Hepatocyte (in vitro differentiated cells): ENCODE measurements around the gene MTX1.

Source experiments
- EZH2 ChIP-seq: fragments of 200-600 bp; sonication (generic); IDR thresholded peaks from 2 replicates; pipeline ENCODE4 v1.6.1; 2016; ENCODE audit warnings: antibody characterized with exemption, mild to moderate bottlenecking, borderline replicate concordance
- TF ChIP-seq, protein P1 (sequence below): fragments of 200-600 bp; sonication (generic); IDR thresholded peaks from 2 replicates; pipeline ENCODE4 v1.5.1; 2016; ENCODE audit warnings: antibody characterized with exemption, mild to moderate bottlenecking; ENCODE audit not compliant: poor library complexity

DNA sequence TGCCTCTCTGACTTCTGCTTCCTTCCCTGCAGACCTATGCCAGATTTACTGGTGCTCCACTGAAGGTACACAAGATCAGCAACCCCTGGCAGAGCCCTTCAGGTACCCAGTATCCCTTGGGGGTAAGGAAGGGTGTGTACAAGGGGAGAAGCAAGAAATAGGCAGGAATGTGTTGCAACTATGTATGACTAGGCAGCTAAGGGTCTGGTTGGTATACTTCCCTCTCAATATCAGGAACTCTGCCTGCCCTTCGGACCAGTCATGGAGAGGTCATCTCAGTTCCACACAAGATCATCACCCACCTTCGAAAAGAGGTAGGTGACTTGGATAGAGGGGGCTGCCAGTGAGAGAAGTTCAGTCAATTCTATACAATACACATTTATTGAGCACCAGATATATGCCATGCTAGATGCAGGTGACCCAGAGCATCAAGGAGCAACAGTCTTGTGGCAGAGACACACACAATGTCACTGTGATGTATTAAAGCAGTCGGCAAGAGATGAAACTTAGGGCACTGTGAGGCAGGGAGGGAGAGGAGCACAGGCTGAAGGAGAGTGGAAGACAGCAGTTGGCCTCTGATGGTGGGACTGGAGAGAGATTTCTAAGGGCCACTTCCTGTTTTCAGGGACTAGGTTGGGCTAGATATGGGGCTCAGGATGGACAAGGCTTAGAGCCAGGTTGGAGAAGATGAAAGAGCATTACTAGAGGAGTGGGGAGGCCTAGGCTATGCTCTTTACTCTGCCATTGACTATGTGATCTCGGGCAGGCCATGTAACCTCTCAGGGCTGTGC is 2.0 kb downstream of the MTX1 start:
- TF ChIP-seq, protein P1, sequence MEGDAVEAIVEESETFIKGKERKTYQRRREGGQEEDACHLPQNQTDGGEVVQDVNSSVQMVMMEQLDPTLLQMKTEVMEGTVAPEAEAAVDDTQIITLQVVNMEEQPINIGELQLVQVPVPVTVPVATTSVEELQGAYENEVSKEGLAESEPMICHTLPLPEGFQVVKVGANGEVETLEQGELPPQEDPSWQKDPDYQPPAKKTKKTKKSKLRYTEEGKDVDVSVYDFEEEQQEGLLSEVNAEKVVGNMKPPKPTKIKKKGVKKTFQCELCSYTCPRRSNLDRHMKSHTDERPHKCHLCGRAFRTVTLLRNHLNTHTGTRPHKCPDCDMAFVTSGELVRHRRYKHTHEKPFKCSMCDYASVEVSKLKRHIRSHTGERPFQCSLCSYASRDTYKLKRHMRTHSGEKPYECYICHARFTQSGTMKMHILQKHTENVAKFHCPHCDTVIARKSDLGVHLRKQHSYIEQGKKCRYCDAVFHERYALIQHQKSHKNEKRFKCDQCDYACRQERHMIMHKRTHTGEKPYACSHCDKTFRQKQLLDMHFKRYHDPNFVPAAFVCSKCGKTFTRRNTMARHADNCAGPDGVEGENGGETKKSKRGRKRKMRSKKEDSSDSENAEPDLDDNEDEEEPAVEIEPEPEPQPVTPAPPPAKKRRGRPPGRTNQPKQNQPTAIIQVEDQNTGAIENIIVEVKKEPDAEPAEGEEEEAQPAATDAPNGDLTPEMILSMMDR, result no peak
- TF ChIP-seq EZH2, result no peak
